ENCODE measurements around the gene PPIG.
"Not testable (repeated sequence)": the region's sequence is repeated elsewhere in the genome, so short reads cannot be mapped to it uniquely, and the experiment has no call there.

PPIG gene

DNA sequence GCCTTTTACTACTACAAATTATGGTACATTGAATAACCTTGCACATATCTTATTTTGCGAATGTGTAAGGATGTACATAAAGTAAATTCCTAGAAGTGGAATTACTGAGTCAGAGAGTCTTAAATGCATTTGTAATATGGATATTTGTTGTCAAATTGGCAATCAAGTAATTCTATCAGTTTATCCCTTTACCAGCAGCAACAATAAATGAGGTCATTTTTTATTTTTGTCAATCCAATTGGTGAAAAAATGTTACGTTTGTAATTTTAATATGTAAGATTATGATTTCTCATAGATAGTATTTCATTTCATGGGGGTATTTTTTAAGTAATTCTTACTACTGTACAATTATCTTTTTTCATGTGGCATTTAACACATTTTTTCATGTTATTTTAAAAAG, 14.8 kb downstream of the PPIG start:
- DNase-seq (ENCODE audit: extremely low read depth, low read depth) = no peak
- TF ChIP-seq, protein P1, sequence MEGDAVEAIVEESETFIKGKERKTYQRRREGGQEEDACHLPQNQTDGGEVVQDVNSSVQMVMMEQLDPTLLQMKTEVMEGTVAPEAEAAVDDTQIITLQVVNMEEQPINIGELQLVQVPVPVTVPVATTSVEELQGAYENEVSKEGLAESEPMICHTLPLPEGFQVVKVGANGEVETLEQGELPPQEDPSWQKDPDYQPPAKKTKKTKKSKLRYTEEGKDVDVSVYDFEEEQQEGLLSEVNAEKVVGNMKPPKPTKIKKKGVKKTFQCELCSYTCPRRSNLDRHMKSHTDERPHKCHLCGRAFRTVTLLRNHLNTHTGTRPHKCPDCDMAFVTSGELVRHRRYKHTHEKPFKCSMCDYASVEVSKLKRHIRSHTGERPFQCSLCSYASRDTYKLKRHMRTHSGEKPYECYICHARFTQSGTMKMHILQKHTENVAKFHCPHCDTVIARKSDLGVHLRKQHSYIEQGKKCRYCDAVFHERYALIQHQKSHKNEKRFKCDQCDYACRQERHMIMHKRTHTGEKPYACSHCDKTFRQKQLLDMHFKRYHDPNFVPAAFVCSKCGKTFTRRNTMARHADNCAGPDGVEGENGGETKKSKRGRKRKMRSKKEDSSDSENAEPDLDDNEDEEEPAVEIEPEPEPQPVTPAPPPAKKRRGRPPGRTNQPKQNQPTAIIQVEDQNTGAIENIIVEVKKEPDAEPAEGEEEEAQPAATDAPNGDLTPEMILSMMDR (IDR thresholded peaks at IDR 0.05; ENCODE audit: low read depth, low read length, missing control alignments) = no peak
- H3K4me3 ChIP-seq (replicated peaks; ENCODE audit: low read depth, low read length) = no peak overlapping the region

DNA sequence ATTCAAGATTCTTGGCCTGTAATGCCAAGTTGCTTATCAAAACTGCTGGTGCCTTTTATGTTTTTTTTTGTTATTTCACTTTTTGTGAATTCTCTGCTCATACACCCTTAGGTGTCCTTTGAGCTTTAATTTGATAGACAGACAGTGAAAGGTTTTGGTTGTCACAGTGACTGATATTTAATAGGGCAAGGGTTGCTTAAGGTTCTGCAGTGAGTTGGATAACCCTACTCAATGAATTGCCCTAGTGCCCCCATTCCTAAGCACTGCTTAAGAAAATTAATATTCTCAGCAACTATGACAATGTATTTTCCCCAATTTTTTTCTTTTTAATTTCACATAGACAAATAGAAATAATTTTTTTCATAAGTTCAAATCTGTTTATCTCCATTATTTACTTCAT, 15.4 kb downstream of the PPIG start:
- no peak overlapping the region for H3K4me3 ChIP-seq (replicated peaks; ENCODE audit: low read depth, low read length)
- TF ChIP-seq, protein P1 (IDR thresholded peaks at IDR 0.05; ENCODE audit: low read depth, low read length, missing control alignments) = no peak
- DNase-seq (ENCODE audit: extremely low read depth, low read depth) = no peak

DNA sequence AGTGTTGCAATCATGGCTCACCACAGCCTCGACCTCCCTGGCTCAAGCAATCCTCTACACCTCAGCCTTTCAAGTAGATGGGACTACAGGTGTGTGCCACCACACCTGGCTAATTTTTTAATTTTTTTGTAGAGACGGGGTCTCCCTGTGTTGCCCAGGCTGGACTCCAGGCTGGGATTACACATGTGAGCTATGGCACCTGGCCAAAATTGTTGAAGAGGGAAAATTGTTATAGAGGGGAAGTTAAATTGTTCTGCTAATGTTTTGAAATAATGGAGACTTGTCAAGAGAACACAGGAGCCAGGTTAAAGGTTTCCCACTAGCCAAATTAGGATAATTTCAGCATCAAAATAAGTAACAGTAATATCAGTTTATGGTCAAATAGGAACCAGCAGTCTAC, 25.1 kb downstream of the PPIG start:
- H3K4me3 ChIP-seq (replicated peaks; ENCODE audit: low read depth, low read length) = no peak overlapping the region
- TF ChIP-seq, protein P1 (IDR thresholded peaks at IDR 0.05; ENCODE audit: low read depth, low read length, missing control alignments) = no peak
- DNase-seq (ENCODE audit: extremely low read depth, low read depth) = no peak

DNA sequence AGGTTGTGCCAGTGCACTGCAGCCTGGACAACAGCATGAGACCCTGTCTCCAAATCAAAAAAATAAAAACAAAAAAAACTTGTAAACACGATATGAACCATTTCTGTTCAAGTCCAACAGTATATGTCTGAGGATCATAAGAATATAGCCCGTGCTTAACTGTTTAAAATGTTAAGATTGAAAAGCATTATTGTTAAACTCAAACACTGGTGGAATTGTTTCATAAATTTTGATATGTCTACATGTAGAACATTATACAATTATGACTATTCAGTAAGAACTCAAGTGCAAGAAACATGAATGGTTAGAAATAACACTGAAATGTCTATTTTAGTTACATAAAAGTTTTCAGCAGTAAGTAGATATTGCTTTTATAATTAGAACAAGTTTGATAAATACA, 29.7 kb downstream of the PPIG start:
- TF ChIP-seq, protein P1 (IDR thresholded peaks at IDR 0.05; ENCODE audit: low read depth, low read length, missing control alignments) = no peak
- no peak overlapping the region for H3K4me3 ChIP-seq (replicated peaks; ENCODE audit: low read depth, low read length)
- DNase-seq (ENCODE audit: extremely low read depth, low read depth) = no peak

DNA sequence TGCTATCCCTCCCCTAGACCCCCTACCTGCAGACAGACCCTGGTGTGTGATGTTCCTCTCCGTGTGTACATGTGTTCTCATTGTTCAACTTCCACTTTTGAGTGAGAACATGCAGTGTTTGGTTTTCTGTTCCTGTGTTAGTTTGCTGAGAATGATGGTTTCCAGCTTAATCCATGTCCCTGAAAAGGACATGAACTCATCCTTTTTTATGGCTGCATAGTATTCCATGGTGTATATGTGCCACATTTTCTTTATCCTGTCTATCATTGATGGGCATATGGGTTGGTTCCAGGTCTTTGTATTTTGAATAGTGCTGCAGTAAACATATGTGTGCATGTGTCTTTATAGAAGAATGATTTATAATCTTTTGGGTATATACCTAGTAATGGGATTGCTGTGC, 31.8 kb downstream of the PPIG start:
- DNase-seq (ENCODE audit: extremely low read depth, low read depth); H3K4me3 ChIP-seq (replicated peaks; ENCODE audit: low read depth, low read length): not testable (repeated sequence)

DNA sequence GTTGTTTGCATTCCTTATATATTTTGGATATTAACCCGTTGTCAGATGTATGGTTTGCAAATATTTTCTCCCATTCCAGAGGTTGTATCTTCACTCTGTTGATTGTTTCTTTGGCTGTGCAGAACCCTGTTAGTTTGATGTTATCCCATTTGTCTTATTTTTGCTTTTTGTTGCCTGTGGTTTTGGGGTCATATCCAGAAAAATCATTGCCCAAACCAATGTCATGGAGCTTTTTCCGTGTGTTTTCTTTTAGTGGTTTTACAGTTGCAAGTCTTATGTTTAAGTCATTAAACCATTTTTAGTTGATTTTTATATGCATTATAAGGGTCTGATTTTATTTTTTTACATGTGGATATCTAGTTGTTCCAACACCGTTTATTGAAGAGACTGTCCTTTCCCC, 35.8 kb downstream of the PPIG start:
- TF ChIP-seq, protein P1 (IDR thresholded peaks at IDR 0.05; ENCODE audit: low read depth, low read length, missing control alignments) = no peak
- DNase-seq (ENCODE audit: extremely low read depth, low read depth) = no peak
- H3K4me3 ChIP-seq (replicated peaks; ENCODE audit: low read depth, low read length) = no peak overlapping the region

DNA sequence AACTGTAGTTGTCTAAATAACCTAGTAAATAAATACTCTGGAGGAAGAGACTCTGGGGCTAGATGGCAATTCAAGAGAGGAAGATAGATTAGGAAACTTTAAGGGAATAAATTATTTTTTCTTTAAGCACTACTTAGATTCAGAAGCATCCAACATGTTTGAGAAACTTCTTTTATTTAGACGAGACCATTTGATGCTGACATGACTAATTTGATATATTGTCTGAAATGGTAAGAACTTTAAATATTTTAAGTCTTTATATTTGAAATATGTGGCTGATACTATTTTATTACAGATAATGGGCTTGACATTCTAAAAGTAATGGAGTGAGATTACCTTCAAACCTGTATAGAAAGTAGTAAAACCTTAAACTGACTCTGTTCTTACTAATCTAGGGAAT, 36.4 kb downstream of the PPIG start:
- no peak for DNase-seq (ENCODE audit: extremely low read depth, low read depth)
- TF ChIP-seq, protein P1 (IDR thresholded peaks at IDR 0.05; ENCODE audit: low read depth, low read length, missing control alignments) = no peak

More for the DNA sequence above, 36.4 kb downstream of the PPIG start:
- no peak overlapping the region for H3K4me3 ChIP-seq (replicated peaks; ENCODE audit: low read depth, low read length)

Measured in HFF-Myc (cell line).